Kidney (tissue), 14 donors: ENCODE results near the gene PRKCE. TPM values are rescaled to one million over a fixed set of nuclear protein-coding genes. Genes with fewer than 3 reads are reported as not detected.

Experiments used
- DNase-seq, 5 donors: peaks; one replicate each; pipeline ENCODE4 v3.0.0-alpha.2; 2013 to 2020
- FAIRE-seq: peaks from 2 replicates; lab custom pipeline; 2012; peaks lifted over from hg19 to GRCh38; lab: Jason Lieb, UNC
- H3K27ac ChIP-seq, 2 donors: one replicate each; pipeline ENCODE4 v1.7.0; 2013; ENCODE audit warnings: low read depth in 2 of 2, low read length in 2 of 2, inconsistent platforms in 1 of 2
- H3K27me3 ChIP-seq: one replicate; pipeline ENCODE4 v1.7.1; 2013; ENCODE audit warnings: low read length, inconsistent platforms; ENCODE audit not compliant: control insufficient read depth, insufficient read depth
- H3K36me3 ChIP-seq, 3 donors: one replicate each; pipeline versions ENCODE4 v1.7.0 to v1.7.1; 2013; ENCODE audit warnings: low read length in 3 of 3, control low read depth in 1 of 3, inconsistent platforms in 1 of 3; ENCODE audit not compliant: insufficient read depth in 3 of 3, control insufficient read depth in 2 of 3
- H3K4me1 ChIP-seq, 3 donors: one replicate each; pipeline versions ENCODE4 v1.7.0 to v1.7.1; 2013; ENCODE audit warnings: low read length in 3 of 3, inconsistent platforms in 1 of 3, low read depth in 1 of 3; ENCODE audit not compliant: control insufficient read depth in 2 of 3, insufficient read depth in 2 of 3
- H3K4me3 ChIP-seq, 3 donors: one replicate each; pipeline versions ENCODE4 v1.7.0 to v1.8.1; 2013; ENCODE audit warnings: low read length in 3 of 3, control low read depth in 1 of 3, inconsistent platforms in 1 of 3
- H3K9ac ChIP-seq, 3 donors: one replicate each; pipeline versions ENCODE4 v1.7.0 to v1.7.1; 2013; ENCODE audit warnings: low read length in 3 of 3, control low read depth in 1 of 3, inconsistent platforms in 1 of 3
- H3K9me3 ChIP-seq, 3 donors: one replicate each; pipeline versions ENCODE4 v1.7.0 to v1.7.1; 2013; ENCODE audit warnings: low read length in 3 of 3, control low read depth in 1 of 3, inconsistent platforms in 1 of 3; ENCODE audit not compliant: control insufficient read depth in 2 of 3, insufficient read depth in 1 of 3
- intact Hi-C: fragments of 100-400 bp; cut with DNase I; formaldehyde crosslinking; loops from one replicate; pipeline ENCODE4 v1.11.1; 2022
- polyA plus RNA-seq: library from polyadenylated mRNA; stranded (reverse); fragments of 350-450 nt; fragmentation: Illumina TruSeq; extraction: RNeasy Lipid Tissue Mini Kit (QIAGEN cat#74804); gene quantifications from one replicate; pipeline ENCODE4 v1.2.3, GENCODE V29; 2014; ENCODE audit warnings: low read depth, low replicate concordance; ENCODE audit not compliant: insufficient read depth
- total RNA-seq: library from RNA; stranded (reverse); fragmentation: NEBNext Ultra II Directional; extraction: Animal tissue kit (Norgen Biotek cat#: 25700); gene quantifications from one replicate; pipeline ENCODE4 v1.2.1, GENCODE V29; 2021
- TF ChIP-seq, protein P1 (sequence below): IDR thresholded peaks from 3 replicates; pipeline ENCODE4 v1.5.1; 2012; ENCODE audit warnings: mild to moderate bottlenecking, moderate library complexity, borderline replicate concordance; ENCODE audit not compliant: insufficient read depth; ENCODE audit errors: extremely low read depth
- donor health status: control.
- donor health status: control.
- donor health status: control.
- donor health status: control.
- donor health status: control.
- donor health status: DM: yes; HTN: yes; CAD: no.
- donor health status: Normal renal cell carcinoma (clear cell type).

Gene PRKCE
- total and polyA plus RNA-seq, 2 donors from 2014 or later: 11.1 to 27.3 TPM

DNA sequence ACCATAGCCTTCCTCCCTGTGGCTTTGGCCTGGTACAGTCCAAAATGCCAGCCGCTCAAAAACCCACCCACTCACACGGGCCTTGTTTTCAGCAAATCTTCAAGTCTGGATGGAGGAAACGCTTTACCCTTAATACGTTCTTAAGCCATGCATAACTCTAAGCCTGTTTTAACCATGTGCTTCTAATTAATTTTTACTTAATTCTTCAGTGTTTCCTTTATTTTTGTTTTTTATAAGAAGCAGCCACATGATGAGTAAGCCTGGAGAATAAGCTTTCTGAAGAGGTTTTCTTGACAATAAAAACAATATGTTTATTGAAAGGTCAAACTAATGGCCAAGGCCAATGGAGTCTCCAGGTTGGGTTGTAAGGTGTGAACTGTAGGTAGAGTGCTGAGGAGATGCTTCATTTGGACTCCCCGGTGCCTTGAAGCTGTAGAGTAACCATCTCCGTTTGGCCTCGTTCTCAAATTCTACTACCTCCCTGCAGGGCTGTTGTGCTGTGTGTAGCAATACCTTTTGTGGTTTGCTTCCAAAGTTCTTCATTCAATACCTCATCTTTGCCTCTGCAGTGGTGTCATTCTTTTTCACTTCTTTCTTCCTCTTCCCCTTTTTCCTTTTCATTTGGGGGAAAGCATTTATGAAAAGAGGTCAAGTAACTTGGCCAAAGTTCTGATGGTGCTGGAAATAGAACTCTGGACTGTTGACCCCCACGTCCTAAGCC is 113.7 kb downstream of the PRKCE start:
- Histone ChIP-seq H3K27me3 (no peaks in the 10 kb centered on the region), H3K4me3 (no peak overlapping the region), H3K9ac (no peak overlapping the region), H3K9me3 (no peaks in the 10 kb centered on the region), H3K4me1 (peaks cover 0 to 7% (median 0%) of the 10 kb centered on the region in 3 donors), H3K36me3 (no peaks in the 10 kb centered on the region), H3K27ac (no peak overlapping the region)
- TF ChIP-seq, protein P1, sequence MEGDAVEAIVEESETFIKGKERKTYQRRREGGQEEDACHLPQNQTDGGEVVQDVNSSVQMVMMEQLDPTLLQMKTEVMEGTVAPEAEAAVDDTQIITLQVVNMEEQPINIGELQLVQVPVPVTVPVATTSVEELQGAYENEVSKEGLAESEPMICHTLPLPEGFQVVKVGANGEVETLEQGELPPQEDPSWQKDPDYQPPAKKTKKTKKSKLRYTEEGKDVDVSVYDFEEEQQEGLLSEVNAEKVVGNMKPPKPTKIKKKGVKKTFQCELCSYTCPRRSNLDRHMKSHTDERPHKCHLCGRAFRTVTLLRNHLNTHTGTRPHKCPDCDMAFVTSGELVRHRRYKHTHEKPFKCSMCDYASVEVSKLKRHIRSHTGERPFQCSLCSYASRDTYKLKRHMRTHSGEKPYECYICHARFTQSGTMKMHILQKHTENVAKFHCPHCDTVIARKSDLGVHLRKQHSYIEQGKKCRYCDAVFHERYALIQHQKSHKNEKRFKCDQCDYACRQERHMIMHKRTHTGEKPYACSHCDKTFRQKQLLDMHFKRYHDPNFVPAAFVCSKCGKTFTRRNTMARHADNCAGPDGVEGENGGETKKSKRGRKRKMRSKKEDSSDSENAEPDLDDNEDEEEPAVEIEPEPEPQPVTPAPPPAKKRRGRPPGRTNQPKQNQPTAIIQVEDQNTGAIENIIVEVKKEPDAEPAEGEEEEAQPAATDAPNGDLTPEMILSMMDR: no peak
- intact Hi-C loops: no loop called here
- no peak for FAIRE-seq
- no peak for DNase-seq

DNA sequence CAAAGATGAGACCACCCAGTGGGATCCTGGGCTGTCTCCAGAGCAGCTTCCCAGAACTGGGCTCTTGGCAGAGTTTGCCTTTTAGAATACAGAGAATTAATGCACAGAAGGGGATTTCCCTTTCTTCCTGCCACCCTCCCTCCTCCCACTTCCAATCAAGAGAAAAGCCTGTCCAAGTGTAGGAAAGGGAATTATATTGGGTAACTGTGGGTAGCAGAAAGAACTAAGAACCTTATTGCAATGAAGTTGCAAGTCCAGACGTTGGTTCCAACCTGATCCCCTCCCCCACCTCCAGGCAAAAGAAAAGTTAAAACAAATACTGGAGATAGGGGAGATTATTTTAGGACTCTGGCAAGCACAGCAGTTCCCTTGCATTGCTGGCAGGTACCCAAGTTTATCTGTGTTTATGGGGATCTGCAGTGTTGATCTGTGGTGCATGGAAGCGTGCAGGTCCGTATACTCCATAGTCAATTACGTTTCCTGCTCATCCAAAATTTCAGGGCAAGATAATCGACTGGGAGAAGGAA is 114.3 kb downstream of the PRKCE start:
- intact Hi-C loops: no loop called here
- H3K4me3 ChIP-seq: no peak overlapping the region
- TF ChIP-seq, protein P1: no peak
- no peak overlapping the region for H3K9ac ChIP-seq
- FAIRE-seq (no peak), DNase-seq (peak in 1 of 5 donors; percentile 44)
- no peaks in the 10 kb centered on the region for H3K9me3 ChIP-seq
- H3K27ac ChIP-seq: no peak overlapping the region
- H3K27me3 ChIP-seq: no peaks in the 10 kb centered on the region
- H3K36me3 ChIP-seq: no peaks in the 10 kb centered on the region
- H3K4me1 ChIP-seq: peaks cover 0 to 7% (median 0%) of the 10 kb centered on the region in 3 donors

DNA sequence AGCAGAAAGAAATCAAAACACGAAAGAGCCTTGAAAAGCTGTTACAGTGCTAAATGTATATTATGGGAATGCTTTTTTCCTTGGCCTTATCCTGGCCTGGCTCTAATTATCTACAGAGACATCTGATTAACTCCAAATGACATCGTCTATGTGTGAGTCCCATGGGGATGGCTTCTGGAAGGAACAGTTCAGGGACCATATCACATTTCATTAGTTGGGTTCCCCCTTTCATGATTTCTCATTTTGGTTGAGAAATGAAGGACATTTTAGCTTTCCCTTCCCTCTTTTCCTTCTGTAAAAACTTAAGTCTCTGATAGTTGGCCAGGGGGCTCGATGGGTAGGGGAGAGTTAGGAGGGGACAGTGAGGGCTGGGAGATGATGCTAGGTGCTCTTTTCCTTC is 116.7 kb downstream of the PRKCE start:
- Histone ChIP-seq H3K9ac (no peak overlapping the region), H3K27ac (no peak overlapping the region), H3K4me3 (no peak overlapping the region), H3K27me3 (no peaks in the 10 kb centered on the region), H3K36me3 (no peaks in the 10 kb centered on the region), H3K4me1 (peaks cover 0 to 14% (median 0%) of the 10 kb centered on the region in 3 donors), H3K9me3 (no peaks in the 10 kb centered on the region)
- DNase-seq (no peak), FAIRE-seq (no peak)
- intact Hi-C loops: no loop called here
- TF ChIP-seq, protein P1: no peak
